ENCODE results near the gene PDZD11.
"Not testable (repeated sequence)": the region's sequence is repeated elsewhere in the genome, so short reads cannot be mapped to it uniquely, and the experiment has no call there.

Gene PDZD11

GRCh38 chrX:70247252-70247651, 42.5 kb downstream of the PDZD11 start:
- no peak overlapping the region for H3K4me3 ChIP-seq (replicated peaks in 1 of 2; ENCODE audit: low read depth in 2 of 2, low read length in 2 of 2)
- TF ChIP-seq CTCF (IDR thresholded peaks at IDR 0.05; ENCODE audit: low read depth, low read length), result no peak
- DNase-seq (ENCODE audit: low read depth in 2 of 2), result no peak

GRCh38 chrX:70244881-70245280, 44.8 kb downstream of the PDZD11 start:
- no peak overlapping the region for H3K4me3 ChIP-seq (replicated peaks in 1 of 2; ENCODE audit: low read depth in 2 of 2, low read length in 2 of 2)
- DNase-seq (ENCODE audit: low read depth in 2 of 2), result no peak
- TF ChIP-seq CTCF (IDR thresholded peaks at IDR 0.05; ENCODE audit: low read depth, low read length), result no peak

- peak in 1 of 2 donors; percentile 22 for DNase-seq (ENCODE audit: low read depth in 2 of 2)
- not testable (repeated sequence) for H3K4me3 ChIP-seq (replicated peaks in 1 of 2; ENCODE audit: low read depth in 2 of 2, low read length in 2 of 2)
These were observed 46.1 kb downstream of the PDZD11 start for GRCh38 chrX:70243601-70244000.

GRCh38 chrX:70241501-70241900, 48.2 kb downstream of the PDZD11 start:
- no peak for TF ChIP-seq CTCF (IDR thresholded peaks at IDR 0.05; ENCODE audit: low read depth, low read length)
- DNase-seq (ENCODE audit: low read depth in 2 of 2), result no peak
- no peak overlapping the region for H3K4me3 ChIP-seq (replicated peaks in 1 of 2; ENCODE audit: low read depth in 2 of 2, low read length in 2 of 2)

- DNase-seq (ENCODE audit: low read depth in 2 of 2), result no peak
- no peak overlapping the region for H3K4me3 ChIP-seq (replicated peaks in 1 of 2; ENCODE audit: low read depth in 2 of 2, low read length in 2 of 2)
- no peak for TF ChIP-seq CTCF (IDR thresholded peaks at IDR 0.05; ENCODE audit: low read depth, low read length)
These were observed 49.0 kb downstream of the PDZD11 start for GRCh38 chrX:70240751-70241150.
